Measurements from ENCODE around the gene DERL3.

DERL3 gene

DNA sequence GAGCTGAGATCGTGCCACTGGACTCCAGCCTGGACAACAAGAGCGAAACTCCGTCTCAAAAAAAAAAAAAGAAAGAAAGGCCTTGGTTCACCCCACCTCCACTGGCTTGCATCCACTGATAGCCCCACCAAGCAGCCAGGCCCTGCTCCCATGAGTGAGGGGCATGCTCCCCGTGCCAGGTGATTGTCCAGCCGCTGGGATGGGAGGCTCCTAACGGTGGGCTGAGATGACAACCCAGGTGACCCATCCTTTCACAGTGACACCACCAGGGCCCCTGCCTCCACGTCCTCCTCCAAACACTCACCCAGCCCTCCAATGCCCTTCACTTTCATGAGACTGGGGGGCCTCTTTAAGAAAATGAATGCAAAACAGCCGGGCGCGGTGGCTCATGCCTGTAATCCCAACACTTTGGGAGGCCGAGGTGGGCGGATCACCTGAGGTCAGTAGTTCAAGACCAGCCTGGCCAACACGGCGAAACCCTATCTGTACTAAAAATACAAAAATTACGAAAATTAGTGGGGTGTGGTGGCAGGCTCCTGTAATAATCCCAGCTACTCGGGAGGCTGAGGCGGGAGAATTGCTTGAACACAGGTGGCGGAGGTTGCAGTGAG, 8.6 kb upstream of the DERL3 start:
- DNase-seq = no peak

DNA sequence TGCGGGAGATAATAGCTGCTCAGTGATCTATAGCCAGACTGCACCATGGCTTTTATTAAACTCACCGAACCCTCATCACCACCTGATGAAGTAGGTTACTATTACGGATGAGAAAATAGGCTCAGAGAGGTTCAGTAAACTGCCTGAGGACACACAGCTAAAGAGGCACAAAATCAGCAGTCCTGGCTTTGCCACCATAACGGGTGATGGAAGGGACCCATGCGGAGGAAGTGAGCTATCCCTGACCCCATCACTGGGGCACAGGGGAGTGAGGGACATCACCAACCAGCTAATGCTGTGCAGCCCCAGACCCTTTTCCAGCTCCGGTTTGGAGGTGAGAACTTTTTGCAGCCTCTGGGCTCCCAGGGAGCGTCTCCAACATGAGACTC, 7.3 kb upstream of the DERL3 start:
- no peak for DNase-seq

DNA sequence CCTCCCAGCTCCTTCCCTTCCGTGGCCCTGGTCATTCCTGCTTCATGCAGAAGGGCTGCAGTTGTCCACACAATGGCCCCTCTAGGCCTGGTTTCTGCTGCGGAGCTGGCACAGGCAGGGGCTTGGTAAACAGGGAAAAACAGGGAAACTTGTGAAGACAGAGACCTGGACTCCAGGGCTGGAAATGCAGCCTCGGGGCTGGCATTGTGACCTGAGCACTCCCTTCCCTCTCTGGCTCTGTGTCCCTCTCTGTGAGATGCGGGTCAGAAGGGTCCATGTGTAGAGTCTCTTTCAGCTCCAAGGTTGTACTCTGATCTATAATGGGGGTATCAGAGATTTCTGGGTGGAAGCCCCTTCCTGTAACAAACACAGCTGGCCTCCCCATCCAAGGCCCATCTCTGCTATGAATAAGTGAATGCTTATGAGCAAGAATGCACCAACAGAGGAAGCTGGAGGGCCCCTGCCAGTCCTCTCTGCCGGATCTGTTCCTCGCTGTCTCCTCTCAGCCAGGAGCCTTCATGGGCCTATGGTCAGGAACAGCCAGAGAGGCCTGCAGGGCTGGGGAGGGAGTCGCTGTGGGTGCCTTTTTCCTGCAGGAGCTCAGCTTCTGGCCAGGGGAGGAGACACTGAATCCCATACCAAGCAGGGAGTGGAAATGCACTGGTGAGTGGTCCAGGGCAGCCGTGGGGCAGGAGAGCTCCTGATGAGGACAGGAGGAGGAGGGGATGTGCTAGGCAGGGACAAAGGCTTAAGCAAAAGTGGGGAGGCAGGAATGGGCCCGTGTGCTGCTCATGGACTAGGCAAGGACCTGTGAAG, 6.7 kb upstream of the DERL3 start:
- no peak for DNase-seq

DNA sequence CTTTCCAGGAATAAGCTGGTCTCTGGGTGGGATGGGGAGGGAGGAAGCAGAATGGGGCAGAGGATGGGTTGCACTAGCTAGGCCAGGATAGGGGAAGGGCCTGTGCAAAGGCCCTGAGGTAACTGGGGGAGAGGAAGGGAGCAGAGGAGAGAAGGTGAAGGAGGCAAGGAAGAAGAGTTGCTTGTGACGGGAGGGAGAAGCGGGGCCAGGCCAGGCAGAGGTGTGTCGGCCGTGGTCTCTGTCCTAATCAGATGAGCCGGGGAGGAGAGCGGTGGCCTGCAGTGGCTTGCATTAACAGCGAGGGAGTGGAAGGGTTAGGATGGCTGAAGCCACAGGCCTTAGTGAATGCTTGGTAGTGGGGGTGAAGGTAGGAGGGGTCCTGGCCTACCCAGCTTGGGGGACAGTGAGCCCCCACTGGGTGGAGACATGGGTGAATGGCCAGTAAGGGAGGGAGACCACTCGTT, 6.0 kb upstream of the DERL3 start:
- DNase-seq = no peak

DNA sequence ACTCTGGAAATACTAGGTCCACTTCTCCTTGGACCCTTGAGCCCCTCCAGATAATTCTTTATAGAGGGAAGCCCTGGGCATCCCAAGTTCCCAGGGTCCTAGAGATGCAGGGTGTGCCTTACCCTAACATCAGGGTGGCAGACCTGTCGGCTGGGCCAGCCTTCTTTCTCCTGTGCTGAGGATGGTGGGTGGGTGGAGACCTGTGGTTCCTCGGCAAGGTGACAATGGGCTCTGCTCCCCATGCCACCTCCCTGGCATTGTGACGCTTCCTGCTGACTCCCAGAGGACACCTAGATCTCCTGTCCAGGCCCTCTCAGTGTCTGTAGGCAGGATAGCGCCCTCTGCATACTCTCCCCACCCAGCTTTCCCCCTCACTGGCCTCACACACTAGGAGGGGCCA, 3.8 kb upstream of the DERL3 start:
- no peak for DNase-seq

DNA sequence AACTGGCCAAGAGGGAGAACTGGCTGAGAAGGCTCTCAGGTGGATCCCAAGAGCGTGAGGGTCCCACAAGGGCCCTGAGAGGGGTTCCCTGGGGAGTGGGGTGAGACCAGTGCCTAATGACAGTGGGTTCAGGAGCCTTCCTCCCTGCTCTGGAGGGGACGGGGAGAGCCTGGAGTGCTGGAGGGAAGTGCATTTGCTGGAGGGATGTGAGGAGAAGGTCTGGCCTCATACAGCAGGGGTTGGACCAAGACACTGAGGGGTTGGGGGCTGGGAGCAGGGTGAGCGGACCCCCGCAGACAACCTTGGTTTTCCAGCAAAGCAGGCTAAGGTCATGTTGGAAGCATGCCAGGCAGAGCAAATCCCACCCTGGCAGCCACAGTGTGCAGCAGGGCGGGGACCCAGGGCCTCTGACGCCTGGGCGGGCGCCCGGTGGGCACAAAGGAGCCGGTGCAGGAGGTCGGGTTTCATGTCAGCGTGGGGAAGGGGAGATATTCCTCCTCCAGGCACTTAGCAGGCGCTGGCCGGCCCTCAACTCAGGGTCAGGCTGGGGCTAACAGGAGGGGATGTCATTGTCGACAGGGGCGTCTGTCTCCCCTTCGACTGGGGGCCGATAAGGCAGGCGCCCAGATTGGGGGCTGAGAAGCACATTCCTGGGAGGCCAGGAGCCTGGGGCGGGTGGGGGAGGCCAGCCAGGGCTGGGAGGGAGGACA, 3.1 kb upstream of the DERL3 start:
- DNase-seq = no peak

DNA sequence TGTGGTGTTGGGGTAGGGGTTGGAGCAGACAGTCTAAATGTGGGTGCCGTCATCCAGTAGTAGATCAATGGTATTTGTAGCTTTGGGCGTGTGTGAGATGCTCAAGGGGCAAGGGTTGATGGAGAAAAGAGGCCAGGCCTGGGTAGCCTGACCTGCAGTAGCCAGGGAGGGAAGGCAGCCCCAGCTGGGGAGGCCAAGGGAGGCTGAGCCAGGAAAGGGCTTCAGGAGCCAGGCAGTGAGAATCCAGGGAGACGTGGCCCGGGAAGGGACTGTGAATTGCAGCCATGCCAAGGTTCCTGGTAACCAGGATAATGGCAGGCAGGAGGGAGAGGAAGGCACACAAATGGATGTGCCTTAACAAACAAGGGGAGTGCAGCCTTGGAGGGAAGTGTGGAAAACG, 2.5 kb upstream of the DERL3 start:
- DNase-seq = no peak

DNA sequence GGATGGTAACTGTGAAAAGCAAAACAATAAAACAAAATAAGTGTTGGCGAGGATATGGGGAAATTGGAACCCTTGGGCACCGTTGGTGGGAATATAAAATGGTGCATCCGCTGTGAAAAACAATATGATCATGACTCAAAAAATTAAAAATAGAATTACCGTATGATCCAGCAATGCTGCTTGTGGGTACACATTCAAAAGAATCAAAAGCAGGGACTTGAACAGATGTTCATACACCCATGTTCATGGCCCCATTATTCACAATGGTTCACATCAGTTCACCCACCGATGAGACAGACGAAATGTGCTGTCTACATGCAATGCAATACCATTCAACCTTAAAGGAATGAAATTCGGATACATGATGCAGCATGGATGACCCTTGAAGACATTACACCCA, 1.2 kb upstream of the DERL3 start:
- DNase-seq = no peak

DNA sequence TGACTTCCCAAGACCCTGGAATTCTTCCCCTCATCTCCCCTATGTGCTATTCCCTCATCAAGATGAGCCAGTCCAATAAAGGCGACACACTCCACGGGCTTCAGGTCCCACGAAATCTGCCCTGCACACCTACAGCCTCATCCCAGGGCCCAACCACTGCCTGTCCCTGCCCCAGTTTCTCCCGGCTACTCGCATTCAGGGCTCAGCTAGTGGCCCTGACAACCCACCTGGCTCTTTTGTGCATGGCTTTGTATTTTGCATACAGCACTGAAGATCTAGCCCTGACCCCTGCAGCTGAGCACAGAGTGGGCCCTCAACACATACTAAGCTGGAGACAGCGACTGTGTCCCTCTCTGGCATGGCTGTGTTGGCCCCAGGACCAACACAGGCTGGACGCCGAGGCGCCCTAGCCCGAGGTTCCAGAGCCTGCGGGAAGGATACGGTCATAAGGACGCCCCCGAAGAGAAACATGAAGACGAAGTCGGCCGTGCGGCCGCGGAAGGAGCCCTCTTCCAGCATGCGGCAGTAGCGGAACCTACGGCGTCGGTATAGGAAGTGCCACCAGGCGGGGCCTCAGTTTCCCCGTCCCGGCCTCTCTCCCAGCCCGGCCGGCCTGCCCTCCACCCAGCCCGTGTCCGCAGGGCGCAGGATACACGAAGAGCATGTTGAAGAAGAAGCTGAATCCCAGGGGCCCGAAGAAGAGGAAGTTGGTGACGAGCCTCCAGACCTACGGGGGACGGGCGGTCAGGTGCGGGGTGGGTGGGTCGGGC, 710 bp downstream of the DERL3 start:
- no peak for DNase-seq

DNA sequence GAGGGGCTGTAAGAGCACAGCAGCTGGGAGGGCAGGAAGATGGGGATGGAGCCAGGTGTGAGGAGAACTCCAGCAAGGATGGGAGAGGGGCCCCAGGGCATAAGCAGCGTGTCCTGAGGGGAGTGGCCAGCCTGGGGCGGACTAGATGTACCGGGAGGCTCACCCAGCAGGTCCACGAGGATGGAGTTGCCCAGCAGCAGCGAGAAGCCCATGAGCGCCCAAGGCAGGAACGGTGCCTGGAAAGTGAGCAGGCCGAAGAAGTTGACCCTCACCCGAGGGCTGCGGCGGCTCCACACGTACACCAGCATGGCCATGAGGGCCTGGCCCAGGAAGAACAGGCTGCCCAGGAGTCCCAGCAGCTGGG, 1.3 kb downstream of the DERL3 start:
- no peak for DNase-seq

DNA sequence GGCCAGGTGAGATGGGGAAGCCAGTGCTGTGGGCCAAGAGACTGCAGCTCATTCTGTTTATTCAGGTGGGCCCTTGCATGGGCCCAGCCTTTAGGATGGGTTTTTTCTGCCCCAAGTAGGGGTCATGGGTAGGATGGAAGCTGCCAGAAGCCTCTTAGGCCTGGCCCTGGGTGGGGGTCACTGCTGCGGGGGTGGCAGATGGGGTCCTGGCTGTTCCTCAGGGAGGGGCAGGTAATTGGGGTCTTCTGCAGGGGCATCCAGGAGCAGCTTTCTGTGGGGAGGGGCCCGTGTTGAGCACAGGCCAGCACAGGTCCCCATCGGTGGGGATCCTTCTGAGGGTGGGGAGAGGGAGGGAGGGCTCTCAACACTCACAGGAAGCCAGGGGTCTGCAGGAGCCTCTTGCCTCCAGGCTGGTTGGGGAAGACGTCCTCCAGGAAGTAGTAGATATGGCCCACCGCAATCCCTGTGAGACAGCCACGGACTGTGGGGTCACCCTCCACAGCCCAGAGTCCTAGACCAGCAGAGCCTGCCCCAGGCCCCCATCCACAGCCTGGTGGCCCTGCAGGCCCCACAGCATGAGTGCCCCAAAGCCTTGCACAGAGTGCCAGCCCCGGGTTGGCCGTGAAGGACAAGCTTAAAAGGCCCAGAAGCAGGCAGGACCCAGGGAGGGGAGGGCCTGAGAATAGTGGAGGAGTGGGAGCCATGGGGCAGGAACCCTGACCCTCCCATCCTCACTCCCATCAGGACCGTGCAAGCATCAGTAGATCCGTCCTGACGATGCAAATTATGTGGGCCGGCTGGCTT, 1.9 kb downstream of the DERL3 start:
- no peak for DNase-seq

DNA sequence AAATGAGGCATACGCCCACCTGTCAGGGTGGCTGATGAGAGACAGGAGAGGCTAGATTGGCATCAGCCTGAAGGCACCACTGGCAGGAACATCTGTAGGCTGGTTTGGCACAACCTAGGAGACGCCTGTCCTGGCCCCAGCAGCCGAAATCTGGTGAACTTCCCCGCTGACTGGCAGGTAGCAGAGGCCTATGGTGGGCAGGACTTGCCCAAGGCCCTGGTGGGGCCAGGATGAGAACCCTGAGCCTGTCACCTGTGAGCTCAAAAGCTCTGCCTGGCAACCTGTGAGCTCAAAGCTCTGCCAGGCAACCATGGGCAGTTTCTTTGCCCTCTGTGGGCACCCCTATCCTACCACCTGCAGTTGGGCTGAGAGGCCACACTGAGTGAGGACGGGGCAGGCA, 2.5 kb downstream of the DERL3 start:
- DNase-seq = no peak

DNA sequence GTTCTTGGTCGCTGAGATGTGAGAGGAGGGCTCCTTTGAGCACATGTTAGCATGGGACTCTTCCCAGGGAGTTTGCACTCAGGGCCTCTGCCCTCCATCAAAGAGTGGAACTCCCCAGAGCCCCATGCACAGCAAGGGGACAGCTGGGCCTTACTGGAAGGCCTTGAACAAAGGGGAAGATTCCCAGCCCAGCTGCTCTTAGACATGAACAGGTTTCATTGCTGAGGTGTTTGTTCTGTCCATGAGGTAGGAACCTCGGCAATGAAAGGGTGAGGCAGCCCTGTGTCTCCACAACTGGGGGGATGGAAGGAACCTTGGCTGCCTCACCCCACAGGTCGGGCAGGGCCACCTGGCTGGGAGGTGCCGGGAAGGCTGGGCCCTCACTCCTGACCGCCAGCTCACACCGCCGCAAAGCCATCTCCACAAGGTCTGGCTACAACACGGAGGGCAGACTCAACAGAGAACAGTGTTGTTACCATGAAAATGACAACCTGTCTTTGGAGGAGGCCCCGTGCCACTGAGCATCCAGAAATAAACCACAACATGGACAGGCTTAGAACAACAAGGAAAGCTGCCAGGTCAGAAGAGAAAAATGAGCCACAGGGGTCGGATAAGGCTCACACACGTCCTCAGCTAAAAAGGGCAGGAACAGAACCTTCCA, 3.2 kb downstream of the DERL3 start:
- no peak for DNase-seq

DNA sequence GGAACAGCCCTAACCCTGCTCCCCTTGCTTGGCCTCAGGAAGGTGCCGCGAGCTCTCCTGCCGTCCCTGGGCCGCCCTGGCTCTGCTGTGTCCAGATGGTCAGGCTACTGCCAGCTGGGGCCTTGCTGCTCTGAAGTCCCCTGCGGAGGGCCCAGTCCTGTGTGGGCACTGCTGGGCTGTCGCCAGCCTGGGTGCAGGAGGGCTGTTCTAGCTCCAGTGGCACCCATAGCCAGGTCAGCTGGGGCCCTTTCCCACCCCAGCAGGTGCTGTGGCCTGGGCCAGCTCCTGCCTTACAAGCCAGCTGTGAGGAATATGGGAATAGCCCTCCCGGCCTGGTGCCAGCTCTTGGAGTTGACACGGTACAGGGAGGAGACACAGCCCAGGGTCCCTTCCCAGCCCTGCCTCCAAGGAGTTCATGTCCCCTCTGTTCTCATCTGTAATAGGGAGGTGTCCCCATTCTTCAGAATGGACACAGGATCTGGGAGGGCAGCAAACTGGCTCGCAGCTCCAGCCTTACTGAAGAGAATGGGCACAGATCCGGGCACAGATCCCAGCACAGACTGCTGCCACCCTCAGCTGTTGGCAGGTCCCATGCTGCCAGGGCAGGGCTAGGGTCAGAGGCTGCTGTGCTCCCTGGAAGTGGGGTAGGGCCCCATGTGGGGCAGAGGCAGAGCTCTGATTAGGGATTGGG, 3.9 kb downstream of the DERL3 start:
- DNase-seq = no peak

DNA sequence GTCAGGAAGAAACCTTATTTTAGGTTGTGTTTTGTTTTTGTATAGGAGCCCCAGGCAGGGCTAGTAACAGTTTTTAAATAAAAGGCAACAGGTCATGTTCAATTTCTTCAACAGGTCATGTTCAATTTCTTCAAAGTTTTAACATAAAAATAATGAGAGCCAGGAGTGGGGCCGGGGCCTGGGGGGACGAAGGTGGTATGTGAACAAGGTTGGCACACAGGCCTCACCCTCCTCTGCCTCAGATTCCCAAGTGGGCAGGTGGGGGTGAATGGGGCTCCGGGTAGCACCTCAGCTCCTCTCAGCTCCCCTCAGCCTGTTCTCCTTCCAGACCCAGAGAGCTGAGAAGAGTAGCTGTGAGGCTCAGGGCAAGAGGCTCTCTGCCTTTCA, 4.4 kb downstream of the DERL3 start:
- DNase-seq = no peak

DNA sequence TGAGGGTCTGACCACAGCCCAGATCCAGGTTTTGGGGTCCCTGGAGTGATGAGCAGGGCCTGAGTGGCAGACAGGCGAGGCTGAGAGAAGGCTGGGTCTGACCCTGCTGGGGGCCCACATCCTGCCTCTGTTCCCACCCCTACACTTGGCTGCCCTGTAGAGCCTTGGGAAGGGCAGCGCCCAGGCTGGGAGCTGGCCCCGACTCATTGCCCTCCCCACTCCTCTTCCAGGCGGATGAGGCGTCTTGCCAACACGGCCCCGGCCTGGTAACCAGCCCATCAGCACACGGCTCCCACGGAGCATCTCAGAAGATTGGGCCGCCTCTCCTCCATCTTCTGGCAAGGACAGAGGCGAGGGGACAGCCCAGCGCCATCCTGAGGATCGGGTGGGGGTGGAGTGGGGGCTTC, 4.9 kb downstream of the DERL3 start:
- no peak for DNase-seq

DNA sequence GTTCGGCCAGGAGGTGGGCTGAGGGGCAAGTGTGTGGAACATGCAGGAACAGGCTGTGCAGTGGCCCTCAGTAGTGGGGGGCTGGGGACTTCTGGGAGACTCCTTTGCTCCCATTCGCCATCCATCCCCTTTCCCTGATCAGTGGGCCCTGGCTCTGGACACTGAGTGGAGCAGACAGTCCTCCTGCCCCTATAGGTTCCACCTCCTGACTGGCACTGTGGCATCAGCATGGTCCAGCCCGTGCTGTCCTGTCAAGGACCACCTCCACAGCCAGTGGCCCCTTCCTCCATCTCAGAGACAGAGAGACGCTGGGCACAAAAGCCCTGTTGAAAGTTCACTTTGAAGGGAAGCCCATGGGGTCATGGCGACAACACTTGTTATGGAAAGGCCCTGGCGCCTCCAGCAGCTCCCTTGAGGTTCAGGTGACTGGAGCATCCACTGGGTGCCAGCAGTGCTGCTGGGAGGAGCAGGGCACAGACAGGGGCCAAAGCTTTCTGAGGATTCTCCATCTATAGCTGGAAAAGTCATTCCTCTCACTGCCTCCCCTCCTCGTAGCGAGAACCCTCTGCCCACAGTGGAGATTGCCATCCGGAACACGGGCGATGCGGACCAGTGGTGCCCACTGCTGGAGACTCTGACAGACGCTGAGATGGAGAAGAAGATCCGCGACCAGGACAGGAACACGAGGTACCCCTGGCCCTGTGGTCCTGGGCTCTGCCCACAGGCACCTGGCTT, 5.6 kb downstream of the DERL3 start:
- no peak for DNase-seq

DNA sequence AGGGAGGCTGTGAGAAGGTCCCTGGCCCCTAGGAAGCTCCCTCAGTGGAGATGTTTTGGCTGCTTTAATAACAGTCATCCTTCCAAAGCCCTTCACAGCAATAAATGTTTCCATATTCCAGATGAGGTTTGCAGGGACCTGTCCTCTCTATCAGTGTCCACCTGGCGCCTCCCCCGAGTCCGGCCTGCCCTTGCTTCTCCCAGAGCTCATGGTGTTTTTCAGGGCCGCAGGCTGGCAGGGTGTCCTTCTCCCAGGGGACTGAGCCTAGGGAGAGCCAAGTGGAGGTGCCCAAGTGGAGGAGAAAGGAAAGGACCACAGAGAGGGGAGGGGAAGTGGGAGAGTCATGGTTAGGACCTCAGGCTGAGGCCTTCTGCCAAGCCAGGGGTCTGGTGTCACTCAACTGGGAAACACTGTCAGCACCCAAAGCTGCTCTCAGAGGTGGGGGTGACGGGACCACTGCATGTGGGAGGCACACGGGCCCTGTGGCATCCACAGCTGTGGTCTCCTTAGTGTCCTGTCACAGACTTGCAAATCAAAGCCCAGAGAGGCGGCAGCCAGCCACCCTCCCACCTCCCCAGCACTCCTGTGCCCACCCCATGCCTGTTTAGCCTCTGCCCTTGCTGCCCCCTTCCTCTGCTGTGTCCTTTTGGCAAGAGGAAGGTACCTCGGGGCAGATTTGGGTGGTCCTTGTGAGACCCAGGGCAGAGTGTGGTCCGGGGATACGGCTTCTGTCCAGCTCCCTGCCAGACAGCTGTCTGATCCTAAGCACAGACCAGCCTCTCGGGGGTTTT, 6.4 kb downstream of the DERL3 start:
- no peak for DNase-seq

DNA sequence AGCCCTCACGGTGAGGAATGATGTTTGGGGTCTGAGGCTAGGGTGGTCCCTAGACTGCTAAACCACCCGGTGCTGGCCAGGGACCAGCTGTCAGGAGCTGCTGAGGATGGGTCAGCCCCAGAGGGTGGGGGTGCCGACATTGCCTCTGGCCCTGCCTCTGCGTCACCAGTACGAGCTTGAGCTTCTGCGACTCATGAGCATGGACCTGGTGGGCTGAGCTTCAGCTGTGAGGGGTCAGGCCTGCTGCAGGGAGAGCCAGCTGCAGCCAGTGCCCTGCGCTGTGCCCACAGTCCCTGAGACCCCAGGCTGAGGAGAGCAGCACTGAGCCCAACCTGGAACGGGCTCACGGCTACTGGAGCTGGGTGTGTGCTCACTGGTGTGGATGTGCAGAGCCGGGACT, 7.0 kb downstream of the DERL3 start:
- no peak for DNase-seq

DNA sequence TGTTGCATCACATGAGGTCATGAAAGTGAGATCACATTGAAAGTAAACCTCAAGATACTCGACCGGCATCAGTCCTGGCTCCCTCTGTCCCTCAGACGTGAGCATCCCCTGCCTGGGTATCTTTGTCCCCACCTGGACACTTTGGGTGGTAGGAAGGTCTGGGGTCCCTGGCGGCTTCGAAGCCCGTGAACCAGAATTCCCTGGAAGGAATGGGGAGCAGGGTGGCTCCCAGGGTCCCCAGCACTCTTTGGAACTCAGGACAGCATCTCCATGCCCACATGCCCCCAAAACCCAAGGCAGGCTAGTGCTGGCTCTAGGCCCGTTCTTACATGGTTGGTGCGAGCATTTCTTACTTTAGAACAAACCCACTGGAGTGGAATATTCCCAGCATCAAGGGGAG, 7.5 kb downstream of the DERL3 start:
- no peak for DNase-seq
